ENCODE measurements around the gene IL2RA.

Gene IL2RA

GRCh38 chr10:6037422-6037821 lies 24.7 kb downstream of the IL2RA start:
- no peak overlapping the region for H2AK5ac ChIP-seq (ENCODE audit: low read depth, low read length)
- H2AFZ ChIP-seq (ENCODE audit: low read length) = no peak overlapping the region
- no peak overlapping the region for H2BK5ac ChIP-seq (ENCODE audit: low read length)
- no peak overlapping the region for H3K4ac ChIP-seq (ENCODE audit: low read length)
- DNase-seq (ENCODE audit: low spot score) = no peak
- H3K4me1 ChIP-seq (ENCODE audit: control insufficient read depth in 2 of 2, insufficient read depth in 1 of 2, low read depth in 1 of 2, low read length in 2 of 2) = peaks cover 3 to 5% of the 10 kb centered on the region in 2 donors
- H3K9me3 ChIP-seq (replicated peaks in 1 of 2; ENCODE audit: control insufficient read depth in 2 of 2, insufficient read depth in 1 of 2, low read depth in 1 of 2, low read length in 2 of 2) = no peaks in the 10 kb centered on the region
- H4K8ac ChIP-seq (ENCODE audit: low read depth, low read length) = no peak overlapping the region
- H3K4me3 ChIP-seq (ENCODE audit: low read length in 2 of 2) = no peak overlapping the region
- no peak overlapping the region for H3K4me2 ChIP-seq (ENCODE audit: insufficient read depth, low read length, poor library complexity, severe bottlenecking)
- no peak overlapping the region for H3K23ac ChIP-seq (ENCODE audit: low read depth, low read length, poor library complexity)
- no peak overlapping the region for H3K14ac ChIP-seq (ENCODE audit: low read length)
- no peaks in the 10 kb centered on the region for H3K36me3 ChIP-seq (replicated peaks in 1 of 2; ENCODE audit: control insufficient read depth in 2 of 2, insufficient read depth in 2 of 2, low read length in 2 of 2)
- H3K9ac ChIP-seq (ENCODE audit: low read depth, low read length, poor library complexity) = no peak overlapping the region
- WGBS, 2 donors (ENCODE audit: extremely low coverage in 2 of 2, insufficient read length in 2 of 2, insufficient replicate concordance in 1 of 2) = no CpG with 5 or more reads among the region's 8 CpGs
- no peak overlapping the region for H2BK12ac ChIP-seq (ENCODE audit: low read length)
- H3K79me1 ChIP-seq (ENCODE audit: low read depth, low read length) = no peaks in the 10 kb centered on the region
- no peak overlapping the region for H3K27ac ChIP-seq (replicated peaks; ENCODE audit: low read length)
- H2BK120ac ChIP-seq (ENCODE audit: low read depth, low read length) = no peak overlapping the region
- peaks cover 0 to 20% (median 0%) of the 10 kb centered on the region in 3 experiments for H3K27me3 ChIP-seq (ENCODE audit: control insufficient read depth in 3 of 3, insufficient read depth in 3 of 3, low read depth in 1 of 3, low read length in 3 of 3)
- no peak overlapping the region for H3K18ac ChIP-seq (ENCODE audit: low read length)
- H2BK15ac ChIP-seq (ENCODE audit: low read length) = no peak overlapping the region
- no peak overlapping the region for H4K91ac ChIP-seq (ENCODE audit: low read depth, low read length, poor library complexity)

DNA sequence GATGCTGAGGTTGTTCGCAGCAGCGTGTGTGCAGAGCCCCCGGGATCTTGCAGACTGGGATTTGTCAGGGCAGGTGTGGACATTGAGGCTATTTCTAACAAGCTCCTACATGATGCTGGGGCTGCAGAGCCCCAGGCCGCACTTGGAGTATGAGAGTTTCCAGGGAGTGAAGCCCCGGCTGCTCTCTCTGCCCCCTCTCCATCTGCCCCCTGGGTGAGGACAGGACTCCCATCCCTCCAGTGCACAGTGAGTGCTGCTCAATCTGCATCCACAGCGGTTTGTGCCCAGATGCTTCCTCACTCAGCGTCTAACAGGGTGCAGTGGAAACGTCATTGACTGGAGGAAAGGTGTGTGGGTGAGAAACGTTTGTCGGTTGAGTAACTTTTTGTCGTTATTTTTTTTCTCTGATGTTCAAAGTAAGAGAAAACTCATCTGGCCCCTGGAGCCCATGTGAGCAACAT lies 25.3 kb downstream of the IL2RA start:
- H3K14ac ChIP-seq (ENCODE audit: low read length) = no peak overlapping the region
- no peaks in the 10 kb centered on the region for H3K9me3 ChIP-seq (replicated peaks in 1 of 2; ENCODE audit: control insufficient read depth in 2 of 2, insufficient read depth in 1 of 2, low read depth in 1 of 2, low read length in 2 of 2)
- H3K27ac ChIP-seq (replicated peaks; ENCODE audit: low read length) = no peak overlapping the region
- peaks cover 0 to 20% (median 0%) of the 10 kb centered on the region in 3 experiments for H3K27me3 ChIP-seq (ENCODE audit: control insufficient read depth in 3 of 3, insufficient read depth in 3 of 3, low read depth in 1 of 3, low read length in 3 of 3)
- no peaks in the 10 kb centered on the region for H3K36me3 ChIP-seq (replicated peaks in 1 of 2; ENCODE audit: control insufficient read depth in 2 of 2, insufficient read depth in 2 of 2, low read length in 2 of 2)
- no peak overlapping the region for H4K91ac ChIP-seq (ENCODE audit: low read depth, low read length, poor library complexity)
- H3K4me3 ChIP-seq (ENCODE audit: low read length in 2 of 2) = no peak overlapping the region
- H2BK15ac ChIP-seq (ENCODE audit: low read length) = no peak overlapping the region
- H3K23ac ChIP-seq (ENCODE audit: low read depth, low read length, poor library complexity) = no peak overlapping the region
- H3K18ac ChIP-seq (ENCODE audit: low read length) = no peak overlapping the region
- H3K79me1 ChIP-seq (ENCODE audit: low read depth, low read length) = no peaks in the 10 kb centered on the region
- H3K9ac ChIP-seq (ENCODE audit: low read depth, low read length, poor library complexity) = no peak overlapping the region
- no peak overlapping the region for H3K4ac ChIP-seq (ENCODE audit: low read length)
- no peak overlapping the region for H4K8ac ChIP-seq (ENCODE audit: low read depth, low read length)
- DNase-seq (ENCODE audit: low spot score) = no peak
- no peak overlapping the region for H2AFZ ChIP-seq (ENCODE audit: low read length)
- H2AK5ac ChIP-seq (ENCODE audit: low read depth, low read length) = no peak overlapping the region
- peaks cover 3 to 5% of the 10 kb centered on the region in 2 donors for H3K4me1 ChIP-seq (ENCODE audit: control insufficient read depth in 2 of 2, insufficient read depth in 1 of 2, low read depth in 1 of 2, low read length in 2 of 2)
- WGBS, 2 donors (ENCODE audit: extremely low coverage in 2 of 2, insufficient read length in 2 of 2, insufficient replicate concordance in 1 of 2) = 100% methylated on average over 3 of the region's 11 CpGs; no CpG with 5 or more reads in 1 of the 2 donors
- H2BK120ac ChIP-seq (ENCODE audit: low read depth, low read length) = no peak overlapping the region
- H3K4me2 ChIP-seq (ENCODE audit: insufficient read depth, low read length, poor library complexity, severe bottlenecking) = no peak overlapping the region
- H2BK12ac ChIP-seq (ENCODE audit: low read length) = no peak overlapping the region
- H2BK5ac ChIP-seq (ENCODE audit: low read length) = no peak overlapping the region

DNA sequence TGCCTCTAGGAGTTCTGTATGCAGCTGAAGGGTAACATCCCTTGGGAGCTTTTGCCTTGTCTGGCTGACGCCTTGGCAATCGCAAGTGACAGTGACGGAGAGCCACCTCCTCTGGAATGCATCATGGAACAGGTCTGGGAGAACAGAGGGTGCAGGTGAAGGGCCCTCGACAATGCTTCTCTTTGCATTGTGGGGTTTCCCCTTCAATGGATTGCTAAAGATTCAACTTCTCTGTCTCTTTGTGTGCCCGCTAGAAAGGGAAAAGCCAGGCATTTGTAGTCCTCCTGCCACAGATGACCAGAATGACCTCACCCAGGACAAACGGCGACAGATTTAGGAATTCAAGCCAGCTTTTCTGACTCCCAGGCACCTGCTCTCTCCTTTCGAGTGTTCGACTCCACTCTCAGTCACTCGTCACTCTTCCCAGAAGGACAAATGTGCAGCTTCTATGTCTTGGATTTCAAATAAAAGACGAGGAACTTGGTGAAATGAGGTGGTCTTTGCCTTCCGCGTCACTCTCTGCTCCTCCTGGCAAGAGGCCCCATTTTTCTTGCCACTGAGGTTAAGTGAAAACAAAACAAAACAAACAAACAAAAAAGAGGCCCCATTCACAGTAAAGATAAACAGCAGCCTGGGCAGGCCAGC lies 26.1 kb downstream of the IL2RA start:
- Histone ChIP-seq H3K9ac (ENCODE audit: low read depth, low read length, poor library complexity) (no peak overlapping the region), H3K14ac (ENCODE audit: low read length) (no peak overlapping the region), H3K27ac (replicated peaks; ENCODE audit: low read length) (no peak overlapping the region), H3K79me1 (ENCODE audit: low read depth, low read length) (no peaks in the 10 kb centered on the region), H3K23ac (ENCODE audit: low read depth, low read length, poor library complexity) (no peak overlapping the region), H2BK12ac (ENCODE audit: low read length) (no peak overlapping the region), H4K91ac (ENCODE audit: low read depth, low read length, poor library complexity) (no peak overlapping the region), H2AFZ (ENCODE audit: low read length) (no peak overlapping the region), H2BK120ac (ENCODE audit: low read depth, low read length) (no peak overlapping the region), H2BK5ac (ENCODE audit: low read length) (no peak overlapping the region), H3K18ac (ENCODE audit: low read length) (no peak overlapping the region), H3K36me3 (replicated peaks in 1 of 2; ENCODE audit: control insufficient read depth in 2 of 2, insufficient read depth in 2 of 2, low read length in 2 of 2) (no peaks in the 10 kb centered on the region), H3K9me3 (replicated peaks in 1 of 2; ENCODE audit: control insufficient read depth in 2 of 2, insufficient read depth in 1 of 2, low read depth in 1 of 2, low read length in 2 of 2) (no peaks in the 10 kb centered on the region), H3K4ac (ENCODE audit: low read length) (no peak overlapping the region), H4K8ac (ENCODE audit: low read depth, low read length) (no peak overlapping the region), H3K4me2 (ENCODE audit: insufficient read depth, low read length, poor library complexity, severe bottlenecking) (no peak overlapping the region), H2AK5ac (ENCODE audit: low read depth, low read length) (no peak overlapping the region), H3K4me3 (ENCODE audit: low read length in 2 of 2) (no peak overlapping the region), H3K4me1 (ENCODE audit: control insufficient read depth in 2 of 2, insufficient read depth in 1 of 2, low read depth in 1 of 2, low read length in 2 of 2) (peaks cover 3 to 5% of the 10 kb centered on the region in 2 donors), H3K27me3 (ENCODE audit: control insufficient read depth in 3 of 3, insufficient read depth in 3 of 3, low read depth in 1 of 3, low read length in 3 of 3) (peaks cover 0 to 20% (median 0%) of the 10 kb centered on the region in 3 experiments), H2BK15ac (ENCODE audit: low read length) (no peak overlapping the region)
- DNase-seq (ENCODE audit: low spot score) = no peak
- WGBS, 2 donors (ENCODE audit: extremely low coverage in 2 of 2, insufficient read length in 2 of 2, insufficient replicate concordance in 1 of 2) = no CpG with 5 or more reads among the region's 13 CpGs

GRCh38 chr10:6035101-6035834 lies 26.9 kb downstream of the IL2RA start:
- H3K23ac ChIP-seq (ENCODE audit: low read depth, low read length, poor library complexity) = no peak overlapping the region
- no peak overlapping the region for H2BK5ac ChIP-seq (ENCODE audit: low read length)
- no peak overlapping the region for H3K9ac ChIP-seq (ENCODE audit: low read depth, low read length, poor library complexity)
- H2AFZ ChIP-seq (ENCODE audit: low read length) = peak overlapping the region; percentile 11
- peaks cover 0 to 20% (median 0%) of the 10 kb centered on the region in 3 experiments for H3K27me3 ChIP-seq (ENCODE audit: control insufficient read depth in 3 of 3, insufficient read depth in 3 of 3, low read depth in 1 of 3, low read length in 3 of 3)
- H3K4me3 ChIP-seq (ENCODE audit: low read length in 2 of 2) = no peak overlapping the region
- H3K4me1 ChIP-seq (ENCODE audit: control insufficient read depth in 2 of 2, insufficient read depth in 1 of 2, low read depth in 1 of 2, low read length in 2 of 2) = peaks cover 3 to 5% of the 10 kb centered on the region in 2 donors
- DNase-seq (ENCODE audit: low spot score) = no peak
- no peak overlapping the region for H4K8ac ChIP-seq (ENCODE audit: low read depth, low read length)
- no peak overlapping the region for H2AK5ac ChIP-seq (ENCODE audit: low read depth, low read length)
- H3K27ac ChIP-seq (replicated peaks; ENCODE audit: low read length) = no peak overlapping the region
- no peak overlapping the region for H3K4me2 ChIP-seq (ENCODE audit: insufficient read depth, low read length, poor library complexity, severe bottlenecking)
- H2BK12ac ChIP-seq (ENCODE audit: low read length) = no peak overlapping the region
- H4K91ac ChIP-seq (ENCODE audit: low read depth, low read length, poor library complexity) = no peak overlapping the region
- no peak overlapping the region for H3K4ac ChIP-seq (ENCODE audit: low read length)
- H3K18ac ChIP-seq (ENCODE audit: low read length) = peak overlapping the region; percentile 41
- peak overlapping the region; percentile 12 for H3K14ac ChIP-seq (ENCODE audit: low read length)
- no peaks in the 10 kb centered on the region for H3K9me3 ChIP-seq (replicated peaks in 1 of 2; ENCODE audit: control insufficient read depth in 2 of 2, insufficient read depth in 1 of 2, low read depth in 1 of 2, low read length in 2 of 2)
- H3K36me3 ChIP-seq (replicated peaks in 1 of 2; ENCODE audit: control insufficient read depth in 2 of 2, insufficient read depth in 2 of 2, low read length in 2 of 2) = no peaks in the 10 kb centered on the region
- no peaks in the 10 kb centered on the region for H3K79me1 ChIP-seq (ENCODE audit: low read depth, low read length)
- H2BK15ac ChIP-seq (ENCODE audit: low read length) = no peak overlapping the region
- no CpG with 5 or more reads among the region's 13 CpGs for WGBS, 2 donors (ENCODE audit: extremely low coverage in 2 of 2, insufficient read length in 2 of 2, insufficient replicate concordance in 1 of 2)
- H2BK120ac ChIP-seq (ENCODE audit: low read depth, low read length) = no peak overlapping the region
